GM12878 (cell line): Measurements from ENCODE around the gene PCSK6. TPM values are rescaled to one million over a fixed set of nuclear protein-coding genes. Genes with fewer than 3 reads are reported as not detected.

Experiments used
- ATAC-seq: fragments of 200-7000 bp; cut with Tn5 transposase; 3 replicates; pipeline ENCODE4 v1.9.1; 2020; ENCODE audit warnings: mild to moderate bottlenecking, moderate library complexity
- BruUV-seq: library from RNA; stranded (reverse); fragments of 400-500 nt; replicated peaks from 2 replicates; lab custom pipeline; 2021; lab: Mats Ljungman, UMichigan
- CTCF ChIA-PET: fragments of 300-600 bp; sonication (Branson Sonifier 250); formaldehyde crosslinking; extraction: SDS; loops from one replicate; lab custom pipeline; 2021; ENCODE audit warnings: inconsistent platforms; lab: Yijun Ruan, JAX
- POLR2A ChIA-PET: fragments of 350-600 bp; formaldehyde crosslinking; extraction: SDS; loops from one replicate; lab custom pipeline; 2021; ENCODE audit warnings: inconsistent platforms; lab: Charles Lee
- RAD21 ChIA-PET: fragments of 300-600 bp; sonication (Branson Sonifier 250); formaldehyde crosslinking; loops from one replicate; lab custom pipeline; 2023; ENCODE audit warnings: antibody characterized with exemption; ENCODE audit not compliant: unreplicated experiment; lab: Charles Lee
- SMC1A ChIA-PET: fragments of 300-600 bp; sonication (Branson Sonifier 250); formaldehyde crosslinking; loops from one replicate; lab custom pipeline; 2023; ENCODE audit not compliant: unreplicated experiment, uncharacterized antibody; lab: Charles Lee
- DNase-seq: peaks from one replicate; pipeline ENCODE4 v3.0.0-alpha.2; 2011; ENCODE audit warnings: low read depth, low spot score
- FAIRE-seq: peaks from 3 replicates; lab custom pipeline; 2011; peaks lifted over from hg19 to GRCh38; lab: Jason Lieb, UNC
- H2AFZ ChIP-seq: 2 replicates; pipeline ENCODE4 v1.6.0; 2011; ENCODE audit warnings: low read depth, low read length, control low read depth; ENCODE audit not compliant: control insufficient read depth
- H3K27ac ChIP-seq: 2 replicates; pipeline ENCODE4 v1.5.1; 2011; ENCODE audit warnings: control low read depth; ENCODE audit not compliant: control insufficient read depth, insufficient read depth
- H3K27me3 ChIP-seq, 2 experiments: replicated peaks in 1 of 2; 2 replicates each; pipeline versions ENCODE4 v1.6.0 to v1.6.1; 2011; ENCODE audit warnings: low read length in 1 of 2; ENCODE audit not compliant: control insufficient read depth in 2 of 2, insufficient read depth in 2 of 2
- H3K36me3 ChIP-seq, 2 experiments: 2 replicates each; pipeline ENCODE4 v1.5.1; 2011; ENCODE audit warnings: low read length in 1 of 2; ENCODE audit not compliant: control insufficient read depth in 2 of 2, insufficient read depth in 2 of 2
- H3K4me1 ChIP-seq: 2 replicates; pipeline ENCODE4 v1.6.1; 2011; ENCODE audit warnings: mild to moderate bottlenecking, low read length, moderate library complexity, mixed read lengths; ENCODE audit not compliant: control insufficient read depth, insufficient read depth
- H3K4me2 ChIP-seq: 2 replicates; pipeline ENCODE4 v1.6.0; 2011; ENCODE audit warnings: control low read depth; ENCODE audit not compliant: control insufficient read depth, insufficient read depth
- H3K4me3 ChIP-seq: fragments of 200-600 bp; sonication (generic); 2 replicates; pipeline ENCODE4 v1.5.1; 2016
- H3K79me2 ChIP-seq: 2 replicates; pipeline ENCODE4 v1.6.0; 2011; ENCODE audit warnings: low read length; ENCODE audit not compliant: control insufficient read depth, insufficient read depth
- H3K9ac ChIP-seq: 2 replicates; pipeline ENCODE4 v1.8.0; 2011; ENCODE audit warnings: low read length, control low read depth, mixed read lengths; ENCODE audit not compliant: control insufficient read depth, insufficient read depth
- H3K9me3 ChIP-seq: replicated peaks from 3 replicates; pipeline ENCODE4 v1.5.1; 2011; ENCODE audit warnings: mild to moderate bottlenecking, low read length; ENCODE audit not compliant: control insufficient read depth, insufficient read depth
- H4K20me1 ChIP-seq: 2 replicates; pipeline ENCODE4 v1.6.0; 2011; ENCODE audit not compliant: control insufficient read depth, insufficient read depth
- BHLHE40 ChIP-seq, 2 experiments: fragments of 450-650 bp in 1 of 2; IDR thresholded peaks; 2 replicates each; pipeline ENCODE4 v1.6.1; 2011 to 2017; ENCODE audit warnings: low read depth in 2 of 2, borderline replicate concordance in 1 of 2, improper control_type of control experiment in 1 of 2, low read length in 1 of 2, mild to moderate bottlenecking in 1 of 2
- PAX5 ChIP-seq: IDR thresholded peaks from 2 replicates; pipeline ENCODE4 v1.6.1; 2011; ENCODE audit warnings: low read depth, low read length, borderline replicate concordance
- PAX8 ChIP-seq: fragments of 450-650 bp; IDR thresholded peaks from 2 replicates; pipeline ENCODE4 v1.6.1; 2017; ENCODE audit warnings: mild to moderate bottlenecking, moderate library complexity
- POLR2AphosphoS5 ChIP-seq: IDR thresholded peaks from 2 replicates; pipeline ENCODE4 v1.6.1; 2011; ENCODE audit warnings: mild to moderate bottlenecking, low read length, inconsistent platforms
- RBBP5 ChIP-seq: fragments of 200-600 bp; sonication (generic); conservative IDR thresholded peaks from 2 replicates; pipeline ENCODE4 v1.6.1; 2016
- SIN3A ChIP-seq: IDR thresholded peaks from 2 replicates; pipeline ENCODE4 v1.6.1; 2012; ENCODE audit warnings: low read depth, low read length, improper control_type of control experiment
- USF2 ChIP-seq: IDR thresholded peaks from 2 replicates; pipeline ENCODE4 v1.6.1; 2011; ENCODE audit warnings: low read depth, low read length, improper control_type of control experiment, borderline replicate concordance
- WGBS: methylation state at CpG from one replicate; pipeline ENCODE4 v1.1.6; 2016; ENCODE audit warnings: low lambda C conversion rate; ENCODE audit not compliant: insufficient replicate concordance, insufficient coverage; ENCODE audit errors: missing lambda C conversion rate; 5-methylcytosine and 5-hydroxymethylcytosine counted together
- in situ Hi-C: fragments of 300-500 bp; cut with MboI; formaldehyde crosslinking; loops from 9 replicates; pipeline ENCODE4 v1.14.3; 2018; ENCODE audit warnings: mixed read lengths
- intact Hi-C: fragments of 100-400 bp; cut with micrococcal nuclease; formaldehyde crosslinking; loops from one replicate; pipeline ENCODE4 v1.14.2; 2022; ENCODE audit not compliant: unreplicated experiment
- polyA plus RNA-seq, 11 experiments: library from polyadenylated mRNA; depleted of rRNA in 4 of 11; unstranded in 6 of 11; stranded (reverse) in 5 of 11; fragments of >200 nt; fragmentation: Nextera tagmentation in 4 of 11; fragmentation: Illumina TruSeq in 1 of 11; extraction: Ambion mirVana in 4 of 11; extraction: Trizol in 1 of 11; gene quantifications; 1 replicate in 1 of 11; 2 replicates in 10 of 11; pipeline versions ENCODE4 v1.2.1 to v1.2.3, GENCODE V29; 2011 to 2016; ENCODE audit warnings: inconsistent platforms in 2 of 11, missing spikeins in 2 of 11, low read depth in 1 of 11
- total RNA-seq, 4 experiments: library from RNA; depleted of rRNA in 3 of 4; stranded (reverse); fragments of >200 nt in 3 of 4; fragmentation: Illumina TruSeq in 1 of 4; extraction: Trizol in 1 of 4; gene quantifications; 2 replicates each; pipeline versions ENCODE4 v1.2.1 to v1.2.3, GENCODE V29; 2013 to 2021

The PCSK6 gene
- total and polyA plus RNA-seq, 10 of the 15 experiments (the other 5 are each of a cell fraction or from before 2014, with no cell fraction given), result 0.19 to 0.67 (median 0.25) TPM; not detected in 4

- no peaks in the 10 kb centered on the region for H3K9me3 ChIP-seq
- no peaks in the 10 kb centered on the region for H3K27me3 ChIP-seq
- no peak overlapping the region for H2AFZ ChIP-seq
- ATAC-seq, result peak; percentile 32
- peaks cover 2 to 16% of the 10 kb centered on the region in 2 experiments for H3K36me3 ChIP-seq
- ChIA-PET CTCF (interaction anchor here (0.8 to 4.2 kb wide), 15 partner anchors 9 to 360 kb away, joined by 3 to 38 read pairs (median 4); no protein-coding TSS in a partner anchor), POLR2A (interaction anchor here (0.9 to 3.9 kb wide), 5 partner anchors 8 to 362 kb away, joined by 3 to 21 read pairs (median 5); no protein-coding TSS in a partner anchor), RAD21 (interaction anchor here (0.6 to 5.6 kb wide), 5 partner anchors 17 to 348 kb away, joined by 3 to 24 read pairs (median 21); partner anchors contain the start of gene CHSY1), SMC1A (interaction anchor here (0.9 to 3.4 kb wide), 9 partner anchors 8 to 357 kb away, joined by 3 to 18 read pairs (median 5); no protein-coding TSS in a partner anchor)
- peaks cover 8% of the 10 kb centered on the region for H3K4me1 ChIP-seq
- no peak for DNase-seq
- no peaks in the 10 kb centered on the region for H4K20me1 ChIP-seq
- 6% methylated on average over 10 of the region's 10 CpGs for WGBS
- peak overlapping the region; percentile 95; the same call in 1 of the 2 replicates for H3K27ac ChIP-seq
- TF ChIP-seq PAX8 (peak; percentile 94; the same call in 1 of the 2 replicates), POLR2AphosphoS5 (peak; percentile 27; the same call in 1 of the 2 replicates), BHLHE40 (IDR thresholded peaks at IDR 0.05; ENCODE audit: borderline replicate concordance in 1 of 2, low read depth in 2 of 2, low read length in 1 of 2) (peak; percentile 73 to 77; a peak in 3 of 4 replicates), USF2 (no peak), PAX5 (peak; percentile 95), RBBP5 (no peak), SIN3A (peak; percentile 45; the same call in 1 of the 2 replicates)
- TF ChIP-seq, all 136 proteins: peak for 5
- in situ Hi-C loops, result loop anchor here (5.0 kb wide), 1 partner anchor 349 kb away; no protein-coding TSS in a partner anchor
- intact Hi-C loops, result loop anchor here (2.0 kb wide), 1 partner anchor 432 kb away; the partner anchor contains the start of gene TARS3
- FAIRE-seq, result no peak
- Histone ChIP-seq H3K79me2 (peaks cover 71% of the 10 kb centered on the region), H3K4me3 (peak overlapping the region; percentile 87), H3K4me2 (peak overlapping the region; percentile 64), H3K9ac (peak overlapping the region; percentile 96)
- TSS peak; percentile 54 for BruUV-seq
Measured at GRCh38 chr15:101293122-101293521, 196.4 kb downstream of the PCSK6 start.
